Cardiac muscle cell (in vitro differentiated cells and primary cell): ENCODE measurements around the gene DNAJC6. TPM values are rescaled to one million over a fixed set of nuclear protein-coding genes. Genes with fewer than 3 reads are reported as not detected.

ENCODE experiments used
- DNase-seq, 2 donors: peaks; one replicate each; pipeline versions ENCODE4 v3.0.0 to v3.0.0-alpha.2; 2010 to 2017; ENCODE audit warnings: low read depth in 1 of 2, low spot score in 1 of 2
- H3K27ac ChIP-seq: fragments of 200-600 bp; sonication (generic); 2 replicates; pipeline ENCODE4 v1.5.1; 2016
- H3K27me3 ChIP-seq: fragments of 200-600 bp; sonication (generic); 2 replicates; pipeline ENCODE4 v1.6.0; 2016; ENCODE audit warnings: control low read depth
- H3K36me3 ChIP-seq: fragments of 200-600 bp; sonication (generic); 2 replicates; pipeline ENCODE4 v1.5.1; 2016; ENCODE audit warnings: control low read depth
- H3K4me1 ChIP-seq: fragments of 200-600 bp; sonication (generic); 2 replicates; pipeline ENCODE4 v1.8.1; 2017; ENCODE audit warnings: low read depth, mild to moderate bottlenecking, mixed run types
- H3K4me3 ChIP-seq: fragments of 200-600 bp; sonication (generic); 2 replicates; pipeline ENCODE4 v1.5.1; 2016; ENCODE audit warnings: mild to moderate bottlenecking
- H3K9me3 ChIP-seq: fragments of 200-600 bp; sonication (generic); 2 replicates; pipeline ENCODE4 v1.5.1; 2017; ENCODE audit warnings: low read depth, mild to moderate bottlenecking, control low read depth
- polyA plus RNA-seq: library from polyadenylated mRNA; unstranded; fragments of >200 nt; fragmentation: Nextera tagmentation; extraction: Ambion mirVana; gene quantifications from 2 replicates; pipeline ENCODE4 v1.2.1, GENCODE V29; 2016
- total RNA-seq: library from RNA; depleted of rRNA; stranded (reverse); fragments of >200 nt; gene quantifications from 2 replicates; pipeline ENCODE4 v1.2.3, GENCODE V29; 2016
- TF ChIP-seq, protein P1 (sequence below): IDR thresholded peaks from 2 replicates; pipeline ENCODE4 v1.5.1; 2012; ENCODE audit warnings: low read depth, mild to moderate bottlenecking, low read length

The DNAJC6 gene
- total and polyA plus RNA-seq, 2 experiments from 2014 or later, result 26.0 to 54.5 TPM

DNA sequence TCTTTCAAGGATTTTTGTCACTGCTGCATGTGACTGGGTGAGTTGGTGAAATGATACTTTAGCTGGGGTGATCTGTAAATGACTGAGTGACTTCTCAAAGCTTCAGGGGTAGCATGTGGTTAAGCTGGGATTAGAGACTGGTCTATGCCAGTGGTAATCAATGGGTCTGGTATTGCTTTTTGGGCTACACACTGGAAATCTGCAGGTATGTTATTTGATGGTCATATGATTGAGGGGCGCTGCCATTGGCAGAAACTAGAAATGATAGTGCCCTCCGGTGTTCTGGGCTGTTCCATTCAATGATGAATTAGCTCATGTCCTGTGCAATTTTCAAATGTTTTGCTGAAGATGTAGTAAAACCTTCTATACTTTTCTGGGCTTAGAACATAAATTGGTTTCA, 39.7 kb upstream of the DNAJC6 start:
- Histone ChIP-seq H3K9me3 (no peaks in the 10 kb centered on the region), H3K27ac (no peak overlapping the region), H3K4me1 (peaks cover 28% of the 10 kb centered on the region), H3K36me3 (no peaks in the 10 kb centered on the region), H3K27me3 (no peaks in the 10 kb centered on the region), H3K4me3 (no peak overlapping the region)
- DNase-seq, result no peak
- TF ChIP-seq, protein P1, sequence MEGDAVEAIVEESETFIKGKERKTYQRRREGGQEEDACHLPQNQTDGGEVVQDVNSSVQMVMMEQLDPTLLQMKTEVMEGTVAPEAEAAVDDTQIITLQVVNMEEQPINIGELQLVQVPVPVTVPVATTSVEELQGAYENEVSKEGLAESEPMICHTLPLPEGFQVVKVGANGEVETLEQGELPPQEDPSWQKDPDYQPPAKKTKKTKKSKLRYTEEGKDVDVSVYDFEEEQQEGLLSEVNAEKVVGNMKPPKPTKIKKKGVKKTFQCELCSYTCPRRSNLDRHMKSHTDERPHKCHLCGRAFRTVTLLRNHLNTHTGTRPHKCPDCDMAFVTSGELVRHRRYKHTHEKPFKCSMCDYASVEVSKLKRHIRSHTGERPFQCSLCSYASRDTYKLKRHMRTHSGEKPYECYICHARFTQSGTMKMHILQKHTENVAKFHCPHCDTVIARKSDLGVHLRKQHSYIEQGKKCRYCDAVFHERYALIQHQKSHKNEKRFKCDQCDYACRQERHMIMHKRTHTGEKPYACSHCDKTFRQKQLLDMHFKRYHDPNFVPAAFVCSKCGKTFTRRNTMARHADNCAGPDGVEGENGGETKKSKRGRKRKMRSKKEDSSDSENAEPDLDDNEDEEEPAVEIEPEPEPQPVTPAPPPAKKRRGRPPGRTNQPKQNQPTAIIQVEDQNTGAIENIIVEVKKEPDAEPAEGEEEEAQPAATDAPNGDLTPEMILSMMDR, result no peak

DNA sequence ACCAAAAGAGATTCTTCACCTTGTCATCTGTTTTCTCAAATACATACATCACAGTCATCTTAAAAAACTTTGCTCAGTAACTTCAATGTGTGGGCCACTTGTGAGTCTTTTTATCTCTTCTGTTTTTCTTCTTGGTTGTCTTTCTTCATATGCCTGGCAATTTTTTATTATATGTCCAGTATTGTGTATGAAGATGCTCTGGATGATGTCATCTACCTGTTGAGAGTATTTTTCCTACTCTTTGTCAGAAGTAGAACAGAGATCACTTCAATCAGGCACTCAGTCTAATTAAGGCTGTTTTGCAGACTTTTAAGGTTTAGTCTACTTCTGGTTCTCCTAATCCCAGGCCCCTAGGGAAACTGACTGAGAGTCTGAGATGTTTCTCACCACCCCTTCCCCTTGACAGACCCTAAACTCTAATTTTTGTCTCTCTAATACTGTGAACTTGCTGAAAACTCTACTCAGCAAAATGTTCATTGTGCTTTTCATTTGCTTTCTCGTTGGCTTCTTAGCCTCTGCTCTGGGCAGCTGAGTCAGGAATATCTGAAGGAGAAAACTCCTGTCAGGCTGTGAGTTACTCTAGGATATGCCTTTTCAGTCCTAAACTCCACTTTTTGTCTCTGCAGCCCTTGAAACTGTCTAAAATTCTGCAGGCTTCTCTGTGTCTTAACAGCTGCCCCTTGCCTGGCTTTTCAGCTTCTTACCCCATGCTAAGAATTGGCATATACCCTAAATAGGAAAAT, 33.0 kb upstream of the DNAJC6 start:
- Histone ChIP-seq H3K27me3 (no peaks in the 10 kb centered on the region), H3K9me3 (no peaks in the 10 kb centered on the region), H3K4me1 (peaks cover 55% of the 10 kb centered on the region), H3K4me3 (no peak overlapping the region), H3K27ac (peak overlapping the region; percentile 99), H3K36me3 (peaks cover 3% of the 10 kb centered on the region)
- TF ChIP-seq, protein P1, result no peak
- no peak for DNase-seq

DNA sequence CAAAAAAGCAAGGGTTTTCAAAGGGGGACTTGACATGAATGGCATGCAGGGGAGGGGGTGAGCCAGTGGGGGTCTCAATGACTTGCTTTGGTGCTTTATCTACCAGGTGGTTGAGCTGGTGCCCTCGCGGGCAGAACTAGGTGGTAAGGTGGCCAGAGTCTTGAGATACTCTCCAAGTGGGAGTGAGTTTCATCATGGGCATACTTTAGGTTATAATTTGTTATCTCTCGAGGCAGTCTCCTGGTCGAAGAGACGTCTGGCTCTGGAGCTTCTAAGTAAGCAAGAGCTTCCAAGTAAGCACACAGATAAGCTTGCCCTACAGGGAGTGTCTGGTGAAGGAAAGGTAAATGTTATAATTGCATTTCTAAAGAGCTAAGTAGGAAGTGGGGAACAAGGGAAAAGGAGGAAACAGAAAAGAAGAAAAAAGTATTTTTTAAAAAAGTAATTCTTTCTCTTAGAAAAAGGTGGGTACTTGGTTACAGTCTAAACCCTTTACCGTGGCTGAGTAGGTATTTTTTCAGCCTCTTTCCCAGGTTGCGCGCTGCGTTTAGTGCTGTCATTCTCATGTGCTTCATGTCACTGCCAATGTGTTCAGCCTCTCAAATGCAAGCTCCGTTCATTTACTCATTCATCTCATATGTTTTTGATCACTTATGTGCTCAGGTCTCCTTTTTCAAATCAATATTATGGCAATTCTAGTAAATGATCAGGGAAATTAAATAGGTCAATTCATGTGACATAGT, 31.6 kb upstream of the DNAJC6 start:
- peak overlapping the region; percentile 99 for H3K27ac ChIP-seq

DNA sequence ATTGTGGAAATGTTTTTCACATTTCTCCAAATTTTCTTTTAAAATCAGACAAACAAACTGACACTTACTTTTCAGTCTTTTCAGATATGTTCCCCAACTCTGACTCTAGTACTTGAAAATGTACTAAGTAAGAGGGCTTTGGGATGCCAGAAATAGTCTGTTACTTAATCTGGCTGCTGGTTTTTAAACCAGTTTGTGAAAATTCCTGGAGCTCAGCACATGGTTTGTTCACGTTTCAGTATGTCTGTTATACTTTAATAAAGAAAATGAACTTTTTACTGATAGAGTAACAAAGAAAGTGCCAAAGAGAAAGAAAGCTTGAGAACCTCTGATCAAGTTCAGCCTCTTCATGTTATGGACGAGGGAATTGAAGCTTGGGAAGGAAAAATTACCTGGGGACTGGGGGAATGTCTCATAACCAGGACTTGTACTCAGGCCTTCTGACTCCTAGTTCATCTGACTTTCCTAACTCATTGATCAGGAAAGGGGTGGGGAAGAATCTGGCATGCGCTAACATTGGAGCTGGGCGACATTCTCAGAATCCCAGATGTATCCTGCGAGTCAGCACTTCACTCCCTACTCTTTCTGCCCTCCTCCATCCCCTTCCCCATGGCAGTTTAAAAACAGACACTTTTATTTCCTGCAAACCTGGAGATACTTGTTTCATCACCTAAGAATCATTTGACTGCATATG, 30.8 kb upstream of the DNAJC6 start:
- no peaks in the 10 kb centered on the region for H3K27me3 ChIP-seq
- peak; percentile 8 to 68 for DNase-seq
- H3K27ac ChIP-seq, result peak overlapping the region; percentile 99
- peaks cover 3% of the 10 kb centered on the region for H3K36me3 ChIP-seq
- peaks cover 74% of the 10 kb centered on the region for H3K4me1 ChIP-seq
- no peaks in the 10 kb centered on the region for H3K9me3 ChIP-seq
- TF ChIP-seq, protein P1, result no peak
- peak overlapping the region; percentile 20 for H3K4me3 ChIP-seq

More for the DNA sequence above, 31.6 kb upstream of the DNAJC6 start:
- H3K4me3 ChIP-seq, result peak overlapping the region; percentile 20
- H3K4me1 ChIP-seq, result peaks cover 69% of the 10 kb centered on the region
- no peaks in the 10 kb centered on the region for H3K27me3 ChIP-seq
- peak in 1 of 2 donors; percentile 32 for DNase-seq
- peaks cover 3% of the 10 kb centered on the region for H3K36me3 ChIP-seq
- TF ChIP-seq, protein P1, result no peak
- no peaks in the 10 kb centered on the region for H3K9me3 ChIP-seq

DNA sequence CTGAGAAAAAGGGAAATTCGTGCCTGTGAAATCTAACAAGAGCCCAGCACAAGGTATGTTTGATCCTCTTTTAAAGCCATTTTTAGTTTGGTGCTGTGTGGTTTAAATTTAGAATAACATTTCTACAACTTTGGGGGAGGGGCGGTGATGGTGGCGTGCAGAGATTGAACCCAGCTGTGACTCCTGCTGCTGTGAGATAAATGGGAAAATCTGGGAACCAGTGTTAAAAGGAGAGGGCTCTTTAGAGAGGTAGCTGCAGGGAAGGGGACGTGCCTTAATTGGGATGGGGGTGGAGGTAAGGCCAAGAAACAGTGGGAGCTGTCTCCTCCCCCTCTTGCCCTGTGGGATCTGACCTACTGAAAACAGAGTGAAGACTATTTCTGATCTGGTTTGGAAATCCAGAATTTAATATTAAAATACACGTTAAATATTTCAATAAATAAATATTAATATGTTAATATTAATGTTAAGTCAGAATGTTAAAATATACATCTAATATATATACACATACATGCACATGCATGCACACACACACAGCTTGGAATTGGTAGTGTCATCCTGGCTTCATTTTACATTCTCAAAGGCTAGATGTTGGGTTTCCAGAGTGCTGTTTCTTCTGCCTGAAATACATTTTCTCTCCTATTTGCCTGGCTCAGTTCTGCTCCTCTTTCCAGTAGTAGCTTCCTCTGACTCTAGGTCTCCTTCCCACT, 30.1 kb upstream of the DNAJC6 start:
- Histone ChIP-seq H3K4me1 (peaks cover 81% of the 10 kb centered on the region), H3K27ac (peak overlapping the region; percentile 99), H3K4me3 (peak overlapping the region; percentile 20), H3K27me3 (no peaks in the 10 kb centered on the region), H3K9me3 (no peaks in the 10 kb centered on the region), H3K36me3 (peaks cover 3% of the 10 kb centered on the region)
- DNase-seq, result peak; percentile 8 to 86
- TF ChIP-seq, protein P1, result no peak
